DMS114 treated with DMSO at 0.1 percent for 48 hours (cell line): ENCODE results near the gene PIK3R2.

Experiments used
- DNase-seq: peaks from one replicate; lab custom pipeline; 2025; ENCODE audit not compliant: unreplicated experiment; lab: John Stamatoyannopoulos, UW

Gene PIK3R2

GRCh38 chr19:18122860-18123795 lies 29.8 kb upstream of the PIK3R2 start:
- no peak for DNase-seq

GRCh38 chr19:18123819-18124218 lies 29.1 kb upstream of the PIK3R2 start:
- DNase-seq = no peak

- DNase-seq = no peak
Observed at GRCh38 chr19:18126097-18126496, 26.9 kb upstream of the PIK3R2 start.

GRCh38 chr19:18128044-18128443 lies 24.9 kb upstream of the PIK3R2 start:
- no peak for DNase-seq

- DNase-seq = no peak
Observed at GRCh38 chr19:18128805-18129204, 24.2 kb upstream of the PIK3R2 start.

- no peak for DNase-seq
Observed at GRCh38 chr19:18130523-18131242, 22.3 kb upstream of the PIK3R2 start.

GRCh38 chr19:18131841-18132596 lies 20.9 kb upstream of the PIK3R2 start:
- DNase-seq = no peak

- no peak for DNase-seq
Observed at GRCh38 chr19:18135712-18136584, 17.0 kb upstream of the PIK3R2 start.

GRCh38 chr19:18137242-18137641 lies 15.7 kb upstream of the PIK3R2 start:
- DNase-seq = no peak

GRCh38 chr19:18137657-18138339 lies 15.2 kb upstream of the PIK3R2 start:
- DNase-seq = no peak

GRCh38 chr19:18140473-18140872 lies 12.5 kb upstream of the PIK3R2 start:
- no peak for DNase-seq

GRCh38 chr19:18141031-18141430 lies 11.9 kb upstream of the PIK3R2 start:
- no peak for DNase-seq

- no peak for DNase-seq
Observed at GRCh38 chr19:18143902-18144301, 9.1 kb upstream of the PIK3R2 start.

- DNase-seq = no peak
Observed at GRCh38 chr19:18144361-18144760, 8.6 kb upstream of the PIK3R2 start.

- no peak for DNase-seq
Observed at GRCh38 chr19:18144906-18145305, 8.1 kb upstream of the PIK3R2 start.

- DNase-seq = no peak
Observed at GRCh38 chr19:18145391-18145999, 7.5 kb upstream of the PIK3R2 start.

- DNase-seq = no peak
Observed at GRCh38 chr19:18147396-18147795, 5.6 kb upstream of the PIK3R2 start.

GRCh38 chr19:18149596-18149975 lies 3.4 kb upstream of the PIK3R2 start:
- no peak for DNase-seq

- no peak for DNase-seq
Observed at GRCh38 chr19:18150776-18151624, 2.0 kb upstream of the PIK3R2 start.
